A549 treated with Hydrocortisone at 1 μM for 4 hours (cell line): Measurements from ENCODE around the gene TEKT3. TPM values are rescaled to one million over a fixed set of nuclear protein-coding genes. Genes with fewer than 3 reads are reported as not detected.

Experiments
- total RNA-seq: library from RNA; stranded (reverse); fragments of 200-300 nt; extraction: Qiagen RNA extraction; gene quantifications from 5 replicates; pipeline ENCODE4 v1.2.3, GENCODE V29; 2022

Gene TEKT3
- 0.14 TPM in 1 of 5 replicates, not detected in the others for total RNA-seq

DNA sequence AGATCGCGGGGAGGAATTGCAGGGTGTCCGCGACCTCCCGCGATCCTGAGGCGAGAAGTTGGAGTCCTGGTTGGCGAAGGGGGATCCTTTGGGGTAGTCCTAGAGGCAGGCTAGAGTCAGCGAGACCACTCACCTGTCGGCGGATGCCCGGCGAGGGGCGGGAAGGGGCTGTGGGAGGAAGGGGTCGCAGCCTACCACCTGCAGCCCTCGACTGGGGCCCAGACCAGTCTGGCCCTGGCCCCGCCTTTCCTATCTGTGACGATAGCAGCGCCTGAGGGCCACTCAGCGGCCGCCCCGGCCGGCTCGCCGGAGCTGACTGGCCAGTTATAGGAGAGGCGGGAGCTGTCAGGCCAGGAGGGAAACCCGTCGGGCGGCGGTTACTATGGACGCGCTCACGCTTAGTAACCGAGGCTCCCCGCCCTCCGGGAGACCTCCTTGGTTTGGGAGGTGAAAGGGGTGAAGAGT is at the start of gene TEKT3:
Gene TEKT3 (minus strand): TSS at position 213 of the 465 bp plus-strand sequence. CDS start 10,012 bp downstream, outside the sequence.

DNA sequence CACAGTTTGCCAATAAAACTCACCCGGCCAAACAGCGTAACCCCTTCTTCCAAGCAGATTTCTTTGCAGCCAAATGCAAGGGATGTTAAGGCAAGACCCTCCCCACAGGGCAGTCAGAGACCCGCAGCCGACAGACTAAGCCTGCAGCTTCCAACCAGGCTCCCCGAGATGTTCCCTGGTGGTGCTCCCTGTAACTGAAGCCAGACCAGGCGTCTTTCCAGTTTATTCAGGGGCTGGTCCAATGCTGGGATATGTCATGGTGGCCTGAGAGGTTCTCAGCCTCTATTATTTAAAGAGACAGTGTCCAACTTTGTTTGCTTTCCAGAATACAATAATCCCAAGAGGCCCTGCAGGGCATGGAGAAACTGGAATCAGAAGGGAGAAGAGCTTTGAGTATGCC is 76.3 kb downstream of the TEKT3 start, which contains the start of gene PMP22:
Gene PMP22 (minus strand): TSS at position 196 of the 400 bp plus-strand sequence. CDS start 4,599 bp downstream, outside the sequence.

Other genes with a start within 250 kb of the TEKT3 start
- gene PMP22, start 76.3 kb downstream of the TEKT3 start, total RNA-seq = 187 to 218 TPM (median 197 TPM) in 5 replicates
- gene CDRT4, start 126.0 kb upstream of the TEKT3 start, total RNA-seq = 0.51 to 1.7 TPM (median 1.2 TPM) in 4 of 5 replicates, not detected in the other
- gene TVP23C, start 221.9 kb upstream of the TEKT3 start, total RNA-seq = 6.2 to 13.9 TPM (median 9.9 TPM) in 5 replicates